ENCODE results near the gene H2BK1.

H2BK1 gene

DNA sequence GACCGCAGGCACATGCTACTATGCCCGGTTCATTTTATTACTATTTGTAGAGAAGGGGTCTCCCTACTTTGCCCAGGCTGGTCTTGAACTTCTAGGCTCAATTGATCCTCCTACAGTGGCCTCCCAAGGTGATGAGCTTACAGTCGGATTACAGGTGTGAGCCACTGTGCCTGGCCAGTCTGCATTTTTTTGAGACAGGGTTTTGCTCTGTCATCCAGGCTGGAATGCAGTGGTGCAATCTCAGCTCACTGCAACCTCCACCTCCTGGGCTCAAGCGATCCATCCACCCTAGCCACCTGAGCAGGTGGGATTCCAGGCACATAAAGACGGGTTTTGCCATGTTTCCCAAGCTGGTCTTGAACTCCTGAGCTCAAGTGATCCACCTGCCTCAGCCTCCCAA is 2.3 kb upstream of the H2BK1 start:
- intact Hi-C loops (cut with DNase I): no loop called here
- DNase-seq: no peak

DNA sequence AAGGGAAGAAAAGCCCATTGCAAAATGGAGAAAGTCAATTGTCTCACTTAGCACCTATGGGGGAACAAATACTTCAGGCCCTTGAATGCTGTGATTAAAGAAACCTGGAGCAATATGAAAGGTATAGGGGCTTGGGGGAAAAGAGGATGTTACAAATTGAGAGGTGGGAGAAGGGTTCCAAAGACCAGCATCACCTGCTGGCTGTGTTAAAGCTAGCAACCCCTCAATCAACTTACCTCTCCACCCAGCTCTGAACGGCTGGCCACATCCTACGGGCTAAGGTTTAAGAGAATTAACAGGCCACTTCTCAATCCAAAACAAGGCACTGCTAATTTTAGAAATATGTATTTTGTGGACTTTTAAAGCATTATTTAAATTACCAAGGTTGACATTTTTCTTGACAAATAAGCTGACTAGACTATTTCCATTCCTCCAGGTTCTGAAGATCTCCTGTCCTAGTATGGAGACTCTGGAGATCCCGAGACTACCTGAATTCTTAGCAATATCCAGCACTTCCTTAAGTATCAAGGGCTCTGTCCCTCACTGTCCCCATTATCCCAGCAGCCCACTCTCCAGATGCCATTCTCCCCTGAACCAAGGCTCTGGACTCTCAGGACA is 976 bp upstream of the H2BK1 start:
- intact Hi-C loops (cut with DNase I): no loop called here
- no peak for DNase-seq

GRCh38 chr7:151209588-151209987 is 700 bp downstream of the H2BK1 start:
- intact Hi-C loops (cut with DNase I): no loop called here
- DNase-seq: no peak

GRCh38 chr7:151208253-151208862 is 1.9 kb downstream of the H2BK1 start:
- no peak for DNase-seq
- intact Hi-C loops (cut with DNase I): no loop called here

GRCh38 chr7:151207804-151208203 is 2.5 kb downstream of the H2BK1 start:
- no peak for DNase-seq
- intact Hi-C loops (cut with DNase I): no loop called here

DNA sequence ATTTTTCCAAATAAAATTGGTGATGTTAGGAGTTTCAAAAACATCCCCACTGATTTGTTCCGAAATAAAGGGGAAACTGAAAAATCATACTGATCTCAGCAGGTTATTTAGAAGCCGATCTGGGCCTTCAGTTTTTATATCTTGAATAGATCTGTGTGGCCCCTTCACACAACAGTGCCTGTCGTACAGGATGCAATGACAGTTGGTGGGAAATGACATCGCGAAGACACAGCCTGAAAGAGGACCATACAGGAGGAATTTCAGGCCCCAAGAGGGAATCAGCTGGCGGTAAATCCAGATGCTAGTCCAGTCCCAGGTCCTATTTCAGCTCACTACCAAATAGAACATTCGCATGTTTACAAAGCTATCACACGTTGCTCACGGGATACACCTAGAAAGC is 3.0 kb downstream of the H2BK1 start:
- intact Hi-C loops (cut with DNase I): no loop called here
- DNase-seq: no peak

- intact Hi-C loops (cut with DNase I): no loop called here
- no peak for DNase-seq
Observed at GRCh38 chr7:151206914-151207313, 3.4 kb downstream of the H2BK1 start.

DNA sequence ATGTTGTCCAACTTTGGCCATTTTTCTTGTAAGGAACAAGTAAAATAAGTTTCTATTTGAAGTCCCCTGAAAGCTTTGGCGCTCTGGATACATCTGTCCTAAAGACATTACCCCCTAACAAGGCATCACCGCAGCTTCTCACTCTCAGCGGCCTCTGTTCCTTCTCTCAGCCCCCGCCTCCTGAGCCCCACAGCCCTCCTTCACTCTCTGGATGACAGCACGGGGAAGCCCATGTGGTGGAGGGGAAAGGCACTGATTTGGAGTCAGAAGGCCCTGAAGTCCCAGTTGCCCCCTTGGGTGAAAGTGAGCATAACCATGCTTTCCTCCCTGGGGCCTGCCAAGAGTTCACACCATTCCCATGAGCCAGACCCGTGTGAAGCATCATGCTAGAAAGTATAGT is 4.6 kb downstream of the H2BK1 start:
- intact Hi-C loops (cut with DNase I): no loop called here
- DNase-seq: no peak

DNA sequence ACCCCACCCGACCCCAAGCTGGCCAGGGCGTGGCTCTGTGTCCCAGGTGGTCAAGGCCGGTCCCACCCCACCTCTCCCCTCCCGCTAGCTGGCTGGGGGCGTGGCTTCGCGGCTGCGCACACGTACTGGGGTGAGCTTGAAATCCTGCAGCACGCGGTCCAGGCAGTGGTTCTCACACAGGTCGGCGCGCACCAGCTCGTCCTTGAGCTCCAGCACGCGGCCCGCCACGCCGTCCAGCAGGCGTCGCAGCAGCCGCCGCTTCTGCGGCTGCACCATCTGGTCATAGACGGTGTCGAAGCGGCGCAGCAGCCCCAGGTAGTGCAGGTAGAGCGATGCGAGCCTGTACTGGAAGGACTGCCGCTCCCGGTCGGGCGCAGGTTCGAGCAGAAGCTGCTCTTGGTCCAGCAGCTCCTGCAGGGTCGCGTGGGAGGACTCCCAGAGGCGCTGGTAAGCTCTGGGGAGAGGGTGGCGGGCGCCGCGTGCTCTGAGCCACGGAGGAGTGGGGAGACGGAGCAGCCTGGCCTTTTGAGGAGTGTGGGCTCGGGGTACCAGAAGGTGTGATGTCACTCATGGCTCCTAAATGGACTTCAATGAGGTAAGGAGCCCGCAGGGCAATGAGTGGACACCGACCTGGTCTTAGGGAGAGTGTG is 5.8 kb downstream of the H2BK1 start:
- intact Hi-C loops (cut with DNase I): no loop called here
- no peak for DNase-seq

DNA sequence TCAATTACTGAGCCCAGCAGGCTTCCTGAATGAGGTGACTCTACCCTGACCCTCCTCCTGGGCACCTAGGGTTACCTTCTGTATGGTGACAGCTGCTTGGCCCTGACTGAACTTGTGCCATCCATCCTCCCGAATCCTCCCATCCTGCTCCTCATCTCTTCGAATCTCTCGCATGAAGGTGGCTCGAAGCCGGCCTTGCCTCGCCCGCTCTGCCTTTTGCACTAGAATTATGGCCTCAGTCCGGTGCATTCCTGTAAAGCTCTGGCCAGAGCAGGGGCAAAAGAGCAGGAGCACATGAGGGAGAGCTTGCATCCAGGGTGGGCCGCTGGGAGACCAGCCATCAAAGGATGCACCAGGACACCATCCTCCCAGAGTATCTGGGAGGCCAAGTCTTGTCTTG is 7.5 kb downstream of the H2BK1 start:
- no peak for DNase-seq
- intact Hi-C loops (cut with DNase I): no loop called here

DNA sequence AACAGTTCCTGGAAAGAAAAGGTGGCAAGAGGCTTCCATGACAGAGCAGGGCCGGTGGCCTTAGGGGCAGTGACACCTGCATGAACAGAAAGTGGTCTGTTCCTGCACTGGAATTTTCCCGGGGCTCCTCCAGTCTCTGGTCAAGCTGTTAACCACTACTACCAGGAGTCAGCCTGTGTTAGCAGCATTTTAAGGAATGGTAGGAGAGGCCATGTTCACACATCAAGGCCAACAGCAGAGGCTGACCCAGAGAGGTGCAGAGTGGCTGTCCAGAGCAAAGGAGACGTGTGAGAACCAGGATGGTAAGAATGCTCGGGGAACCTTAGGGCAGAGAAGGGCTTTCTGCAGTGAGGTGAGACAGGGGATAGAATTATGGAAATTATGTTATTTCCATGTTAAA is 8.5 kb downstream of the H2BK1 start:
- intact Hi-C loops (cut with DNase I): no loop called here
- no peak for DNase-seq

DNA sequence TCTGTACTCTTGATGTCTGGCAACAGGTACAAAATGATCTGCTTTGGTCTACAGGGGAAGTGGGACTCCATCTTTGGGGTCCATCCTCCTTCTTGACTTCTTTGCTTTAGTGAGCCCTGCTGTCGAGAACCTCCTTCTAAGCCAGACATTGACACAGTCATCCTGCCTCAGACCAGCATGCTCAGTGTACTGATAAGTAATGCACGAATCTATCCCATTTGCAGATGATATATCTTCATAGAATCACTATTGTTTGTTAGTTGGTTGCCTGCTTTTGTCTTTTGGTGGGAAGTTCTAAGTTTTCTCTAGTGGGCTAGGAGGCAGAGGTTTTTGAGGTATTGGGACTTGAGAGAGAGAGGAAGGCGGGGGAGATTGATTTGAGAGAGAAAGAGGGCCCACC is 8.9 kb downstream of the H2BK1 start:
- intact Hi-C loops (cut with DNase I): no loop called here
- DNase-seq: no peak

- intact Hi-C loops (cut with DNase I): no loop called here
- DNase-seq: peak in 25 of 42 donors; percentile 8 to 49 (median 21)
Observed at GRCh38 chr7:151198945-151199848, 11.1 kb downstream of the H2BK1 start.

GRCh38 chr7:151197932-151198331 is 12.4 kb downstream of the H2BK1 start:
- intact Hi-C loops (cut with DNase I): no loop called here

DNA sequence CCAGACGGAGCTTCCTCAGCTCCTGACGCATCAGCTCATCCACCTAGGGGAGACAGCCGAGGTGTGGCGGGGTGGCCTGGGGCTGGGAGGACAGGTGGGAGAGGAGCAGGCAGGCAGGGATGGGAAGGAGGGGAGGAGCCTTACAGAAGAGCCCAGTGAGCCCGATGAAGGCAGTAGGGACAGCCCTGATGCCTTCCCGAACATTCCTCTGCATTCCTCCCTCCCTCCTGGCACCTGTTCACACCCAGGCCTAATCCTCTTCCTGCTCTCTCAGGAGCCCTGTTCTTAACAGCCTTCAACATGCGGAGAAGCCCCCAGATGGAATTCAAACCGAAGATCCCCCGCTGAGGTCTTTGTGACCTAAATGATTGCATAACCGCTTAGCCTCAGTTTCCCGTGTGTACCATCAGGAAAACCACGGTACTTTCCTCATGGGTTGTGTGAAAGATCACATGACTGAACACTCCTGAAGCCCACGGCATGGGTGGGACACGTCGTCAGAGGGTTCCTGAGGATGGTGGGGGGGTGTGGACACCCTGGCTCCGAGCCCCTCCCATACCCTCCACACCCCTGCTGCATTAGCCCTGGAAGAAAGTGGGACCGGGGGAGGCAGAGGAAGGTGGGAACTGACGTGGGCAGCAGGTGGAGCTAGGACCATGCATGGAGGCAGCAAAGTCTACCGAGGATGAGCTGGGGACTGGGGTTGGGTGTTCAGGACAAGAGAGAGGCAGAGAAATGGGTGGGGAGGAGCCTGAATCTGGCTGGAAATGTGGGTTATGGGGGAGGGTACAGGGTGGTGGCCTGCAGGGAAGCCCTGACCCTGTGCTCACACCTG is 14.5 kb downstream of the H2BK1 start:
- intact Hi-C loops (cut with DNase I): no loop called here
- DNase-seq: no peak

More at GRCh38 chr7:151197932-151198331, 12.4 kb downstream of the H2BK1 start:
- DNase-seq: no peak

DNA sequence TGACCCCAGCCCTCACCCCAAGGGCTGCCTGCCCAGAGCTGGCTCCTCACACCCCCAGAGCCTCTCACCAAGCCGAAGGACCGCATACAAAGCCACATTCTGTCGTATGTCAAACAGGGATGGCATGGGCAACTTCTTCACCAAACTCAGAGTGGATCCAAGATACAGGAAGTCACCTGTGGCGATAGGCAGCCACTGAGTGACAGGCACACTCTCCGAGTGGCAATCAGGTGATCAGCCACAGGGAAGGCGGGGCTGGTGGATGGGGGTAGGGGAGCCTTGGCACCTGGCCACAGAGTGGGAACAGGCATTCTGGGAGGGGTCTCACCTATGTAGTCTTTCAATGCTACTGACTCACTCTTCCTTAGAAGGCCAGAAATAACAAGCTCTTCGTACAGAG is 16.1 kb downstream of the H2BK1 start:
- no peak for DNase-seq

GRCh38 chr7:151193203-151193978 is 16.9 kb downstream of the H2BK1 start:
- intact Hi-C loops (cut with DNase I): no loop called here
- DNase-seq: no peak

More for the DNA sequence above, 16.1 kb downstream of the H2BK1 start:
- intact Hi-C loops (cut with DNase I): no loop called here

- DNase-seq: no peak
- intact Hi-C loops (cut with DNase I): no loop called here
Observed at GRCh38 chr7:151192002-151192539, 18.2 kb downstream of the H2BK1 start.

Data from head of caudate nucleus (tissue), 42 donors.